Fibroblast of skin of left quadriceps (primary cell): Measurements from ENCODE around the gene TMEM187.
A peak's percentile ranks its signal among the peaks of the same experiment; 100 is the strongest.
"Not testable (repeated sequence)": the region's sequence is repeated elsewhere in the genome, so short reads cannot be mapped to it uniquely, and the experiment has no call there.

ENCODE experiments used
- DNase-seq, 2 experiments: peaks; one replicate each; pipeline ENCODE4 v3.0.0-alpha.2; 2013; ENCODE audit warnings: low read depth in 2 of 2

The TMEM187 gene

DNA sequence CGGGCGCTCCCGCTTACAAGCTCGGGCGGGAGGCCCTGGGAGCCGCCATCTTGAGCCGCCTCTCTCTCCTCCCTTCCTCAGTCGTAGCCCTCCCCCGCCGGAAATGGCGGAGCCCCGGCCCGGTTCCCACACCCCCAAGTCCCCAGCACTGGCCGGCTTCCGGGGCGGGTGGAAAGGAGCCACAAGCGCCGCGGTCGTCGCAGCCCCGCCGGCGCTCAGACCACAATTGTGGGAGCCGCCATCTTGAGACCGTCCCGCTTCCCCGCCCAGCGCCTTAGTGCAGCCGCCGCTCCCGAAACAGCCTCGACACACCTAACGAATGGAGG, 1.5 kb upstream of the TMEM187 start:
- peak; percentile 70 to 73 for DNase-seq

DNA sequence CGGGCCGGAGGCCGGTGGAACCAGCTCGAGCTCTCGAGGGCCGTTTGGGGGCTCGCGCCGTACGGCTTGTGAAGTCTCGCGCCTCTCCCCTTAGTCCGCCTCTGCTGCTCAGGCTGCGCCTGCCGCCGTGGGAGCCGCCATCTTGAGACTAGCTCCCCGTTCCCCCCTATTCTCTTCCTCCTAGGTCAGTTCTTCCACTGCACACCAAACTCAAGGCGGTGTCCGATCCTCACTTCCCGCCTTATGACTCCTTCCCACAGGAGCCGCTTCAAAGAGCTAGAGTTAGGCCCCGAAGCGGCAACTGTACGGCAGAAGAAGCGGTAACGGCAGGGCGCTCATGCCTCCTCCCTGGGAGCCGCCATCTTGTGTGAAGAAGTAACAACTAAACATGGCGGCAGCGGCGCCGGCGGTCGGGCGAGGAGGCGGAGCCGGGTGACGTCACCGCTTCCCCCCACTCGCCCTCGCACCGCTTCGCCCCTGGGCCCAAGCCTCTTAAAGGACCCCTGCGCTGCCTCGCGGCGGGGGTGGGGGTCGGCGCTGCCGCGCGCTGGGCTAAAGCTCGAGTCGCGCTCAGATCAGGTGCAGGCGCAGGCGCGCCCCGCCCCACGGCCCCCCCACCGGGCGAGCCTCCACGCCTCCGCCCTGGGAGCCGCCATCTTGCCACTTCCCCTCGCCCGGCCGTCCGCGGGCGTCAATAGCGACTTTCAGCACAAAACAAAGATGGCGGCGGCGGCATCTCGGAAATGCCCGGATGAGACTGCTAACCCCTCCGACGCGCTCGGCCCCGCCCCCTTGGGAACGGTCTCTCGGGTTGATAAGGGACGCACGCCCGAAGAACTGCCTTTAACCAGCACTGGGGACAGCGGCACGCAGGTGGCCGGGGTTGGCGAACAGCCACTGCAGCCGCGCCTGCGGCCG, 845 bp upstream of the TMEM187 start, which contains the start of gene HCFC1:
HCFC1 (minus strand) TSS at position 369 of the 918 bp plus-strand sequence. CDS start 978 bp downstream, outside the sequence.
- peak; percentile 83 to 85 for DNase-seq

DNA sequence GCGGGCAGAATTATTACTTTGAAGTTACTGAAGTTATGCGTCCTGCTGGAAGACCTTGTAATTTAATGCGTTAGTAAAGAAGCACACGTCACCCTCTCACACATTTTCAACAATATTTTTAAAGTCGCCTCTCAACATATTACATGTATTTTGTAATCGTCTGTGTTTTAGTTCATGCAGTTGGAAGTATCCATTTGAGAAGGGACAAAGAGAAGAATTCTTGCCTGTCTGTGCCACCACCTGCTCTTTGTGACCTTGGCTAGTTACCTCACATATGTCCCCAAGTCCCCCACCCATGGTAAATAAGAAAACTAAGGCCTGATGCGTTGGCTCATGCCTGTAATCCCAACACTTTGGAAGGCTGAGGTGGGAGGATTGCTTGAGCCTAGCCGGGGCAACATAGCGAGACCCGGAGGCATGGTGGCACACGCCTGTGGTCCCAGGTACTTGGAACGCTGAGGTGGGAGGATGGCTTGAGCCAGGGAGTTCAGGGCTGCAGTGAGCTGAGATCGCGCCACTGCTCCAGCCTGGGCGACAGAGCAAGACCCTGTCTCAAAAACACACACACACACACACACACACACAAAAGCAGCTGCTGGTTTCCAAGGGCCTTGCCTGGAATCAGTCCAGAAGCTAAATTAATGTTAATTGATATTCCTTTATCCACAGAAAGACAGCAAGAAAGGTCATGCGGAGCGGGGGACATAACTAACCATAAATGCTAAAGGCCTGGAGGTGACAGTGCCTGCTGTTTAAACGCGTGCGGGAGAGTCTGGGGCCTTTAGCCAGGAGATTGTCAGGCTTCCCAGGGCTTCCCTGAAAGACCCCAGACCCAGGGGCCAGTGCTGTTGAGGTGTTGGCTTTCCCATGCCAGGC, 811 bp downstream of the TMEM187 start:
- no peak for DNase-seq

DNA sequence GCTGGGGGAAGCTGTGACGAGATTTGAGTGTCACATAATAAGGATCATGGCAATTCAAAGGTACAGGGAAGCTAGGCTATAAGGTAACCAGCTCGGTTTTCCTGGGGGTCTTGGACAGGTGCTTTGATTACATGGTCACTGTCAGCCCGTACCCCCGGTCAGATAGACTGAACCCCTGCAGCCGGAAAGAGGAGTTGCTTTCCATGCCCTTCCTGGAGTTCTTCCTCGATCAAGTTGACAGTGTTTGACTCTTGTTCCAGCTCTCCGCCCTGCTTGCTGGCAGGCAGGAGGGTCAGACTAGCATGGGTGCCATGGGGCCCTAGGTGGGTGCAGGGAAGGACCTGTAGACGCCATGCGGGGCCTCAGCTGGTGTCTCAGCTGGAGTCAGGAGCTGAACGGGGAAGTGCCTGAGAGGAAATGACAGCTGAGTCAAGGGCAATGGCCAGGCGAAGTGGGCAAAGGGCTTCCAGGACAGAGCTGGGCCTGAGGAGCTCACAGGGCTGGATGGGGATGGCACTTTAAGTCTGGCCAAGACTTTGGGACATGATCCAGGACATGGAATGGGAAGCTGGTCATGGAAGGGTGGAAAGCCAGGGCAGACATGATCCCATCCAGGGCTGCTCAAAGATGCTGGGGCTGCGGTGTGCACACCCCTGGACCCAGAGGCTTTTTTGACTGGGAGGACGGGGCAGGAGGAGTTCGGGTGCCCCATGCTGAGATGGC, 1.6 kb downstream of the TMEM187 start:
- DNase-seq: no peak

DNA sequence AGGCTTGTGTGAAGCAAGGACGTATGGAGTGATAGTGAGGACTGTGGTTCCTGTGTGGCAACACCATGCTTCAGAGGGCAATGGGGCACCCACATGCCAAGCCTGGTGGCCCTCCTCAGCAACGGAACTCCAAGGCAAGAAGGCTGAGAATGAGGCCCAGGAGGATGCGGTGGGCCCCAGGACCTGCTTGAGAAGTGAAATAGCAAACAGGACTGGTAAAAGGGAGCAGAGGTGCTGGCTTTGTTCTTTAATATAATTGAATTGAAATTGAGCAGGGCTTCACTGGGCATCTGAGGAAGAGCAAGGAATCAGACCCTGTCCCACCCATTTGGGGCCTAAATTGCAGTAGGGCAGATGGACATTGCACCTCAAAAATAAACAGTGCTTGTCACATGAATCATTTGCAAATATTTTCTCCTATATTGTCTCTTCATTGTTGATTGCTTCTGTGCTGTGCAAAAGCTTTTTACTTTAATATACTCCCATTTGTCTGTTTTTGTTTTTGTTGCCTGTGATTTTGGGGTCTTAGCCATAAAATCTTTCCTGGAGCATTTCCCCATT, 2.3 kb downstream of the TMEM187 start:
- no peak for DNase-seq

DNA sequence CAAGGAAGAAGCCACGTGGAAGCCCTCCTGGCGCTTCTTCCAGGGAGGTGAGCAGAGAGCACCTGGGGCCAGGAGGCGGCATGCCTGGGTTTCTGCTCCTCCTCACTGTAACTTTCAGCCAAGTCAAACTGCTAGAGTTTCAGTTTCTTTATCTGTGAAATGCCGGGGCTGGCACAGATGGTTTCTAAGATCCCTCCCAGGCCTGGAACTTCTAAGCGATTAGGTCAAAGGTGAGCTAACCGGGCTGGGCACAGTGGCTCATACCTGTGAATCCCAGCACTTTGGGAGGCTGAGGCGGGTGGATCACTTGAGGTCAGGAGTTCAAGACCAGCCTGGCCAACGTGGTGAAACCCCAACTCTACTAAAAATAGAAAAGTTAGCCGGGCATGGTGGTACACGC, 7.8 kb downstream of the TMEM187 start:
- not testable (repeated sequence) for DNase-seq

DNA sequence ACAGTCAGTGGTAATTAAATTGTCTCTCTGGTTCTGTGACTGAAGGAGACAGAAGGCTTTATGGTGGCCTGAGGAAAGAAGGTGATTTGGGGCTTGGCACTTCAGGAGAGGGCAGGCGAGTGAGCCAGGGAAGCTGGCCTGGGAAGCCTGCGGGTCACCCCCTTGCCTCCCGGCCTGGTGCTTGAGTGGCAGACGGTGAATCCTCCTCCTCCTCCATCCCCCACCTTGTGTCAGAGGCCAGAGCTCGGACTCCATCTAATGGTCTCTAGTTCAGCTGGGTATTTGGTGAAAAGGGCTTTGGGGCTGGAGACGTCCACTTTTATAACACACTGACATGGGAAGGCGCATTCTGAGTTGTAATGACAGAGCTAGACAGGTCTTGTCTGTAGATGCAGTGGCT, 8.7 kb downstream of the TMEM187 start:
- DNase-seq: no peak

DNA sequence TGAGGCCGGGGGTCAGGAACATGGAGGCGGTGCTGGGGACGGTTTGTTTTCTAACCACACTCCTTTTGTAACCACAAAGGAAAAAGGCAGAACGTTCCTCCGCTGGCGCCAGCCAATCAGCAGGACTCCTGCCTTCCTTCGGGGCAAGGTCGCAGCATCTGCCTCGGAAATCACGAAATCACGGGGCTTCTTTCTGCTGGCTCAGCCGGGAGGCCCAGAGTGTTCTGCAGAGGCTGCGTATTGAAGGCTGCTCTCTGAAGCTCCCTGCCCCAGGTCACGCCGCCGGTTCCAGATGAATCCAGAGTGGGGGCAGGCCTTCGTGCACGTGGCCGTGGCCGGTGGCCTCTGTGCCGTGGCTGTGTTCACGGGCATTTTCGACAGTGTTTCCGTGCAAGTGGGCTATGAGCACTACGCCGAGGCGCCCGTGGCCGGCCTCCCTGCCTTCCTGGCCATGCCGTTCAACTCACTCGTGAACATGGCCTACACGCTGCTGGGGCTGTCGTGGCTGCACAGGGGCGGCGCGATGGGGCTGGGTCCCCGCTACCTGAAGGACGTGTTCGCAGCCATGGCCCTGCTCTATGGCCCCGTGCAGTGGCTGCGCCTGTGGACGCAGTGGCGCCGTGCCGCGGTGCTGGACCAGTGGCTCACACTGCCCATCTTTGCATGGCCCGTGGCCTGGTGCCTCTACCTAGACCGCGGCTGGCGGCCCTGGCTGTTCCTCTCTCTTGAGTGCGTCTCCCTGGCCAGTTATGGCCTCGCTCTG, 9.4 kb downstream of the TMEM187 start:
- DNase-seq: no peak

DNA sequence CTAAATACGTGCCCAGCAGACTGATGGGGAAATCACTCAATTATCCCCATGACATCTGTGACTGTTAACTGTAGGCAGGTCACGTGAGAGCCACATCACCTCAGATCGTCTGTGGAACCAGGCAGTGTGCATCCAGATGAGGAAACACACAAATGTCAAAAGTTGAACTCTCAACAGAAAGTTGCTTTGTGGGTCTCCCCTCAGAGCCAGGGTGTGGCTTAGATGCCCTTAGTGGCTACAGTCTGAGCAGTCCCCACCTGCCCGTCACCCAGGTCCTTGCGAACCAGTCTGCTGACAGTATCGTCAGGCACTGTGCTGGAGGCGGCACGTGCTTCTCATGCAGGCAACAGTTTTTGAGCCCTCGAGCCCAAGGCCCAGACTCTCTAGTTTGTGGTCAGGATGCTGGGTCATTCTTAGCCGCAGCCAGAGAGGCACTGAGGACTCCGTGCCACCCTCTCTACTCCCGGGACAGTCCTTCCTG, 10.8 kb downstream of the TMEM187 start:
- DNase-seq: no peak

DNA sequence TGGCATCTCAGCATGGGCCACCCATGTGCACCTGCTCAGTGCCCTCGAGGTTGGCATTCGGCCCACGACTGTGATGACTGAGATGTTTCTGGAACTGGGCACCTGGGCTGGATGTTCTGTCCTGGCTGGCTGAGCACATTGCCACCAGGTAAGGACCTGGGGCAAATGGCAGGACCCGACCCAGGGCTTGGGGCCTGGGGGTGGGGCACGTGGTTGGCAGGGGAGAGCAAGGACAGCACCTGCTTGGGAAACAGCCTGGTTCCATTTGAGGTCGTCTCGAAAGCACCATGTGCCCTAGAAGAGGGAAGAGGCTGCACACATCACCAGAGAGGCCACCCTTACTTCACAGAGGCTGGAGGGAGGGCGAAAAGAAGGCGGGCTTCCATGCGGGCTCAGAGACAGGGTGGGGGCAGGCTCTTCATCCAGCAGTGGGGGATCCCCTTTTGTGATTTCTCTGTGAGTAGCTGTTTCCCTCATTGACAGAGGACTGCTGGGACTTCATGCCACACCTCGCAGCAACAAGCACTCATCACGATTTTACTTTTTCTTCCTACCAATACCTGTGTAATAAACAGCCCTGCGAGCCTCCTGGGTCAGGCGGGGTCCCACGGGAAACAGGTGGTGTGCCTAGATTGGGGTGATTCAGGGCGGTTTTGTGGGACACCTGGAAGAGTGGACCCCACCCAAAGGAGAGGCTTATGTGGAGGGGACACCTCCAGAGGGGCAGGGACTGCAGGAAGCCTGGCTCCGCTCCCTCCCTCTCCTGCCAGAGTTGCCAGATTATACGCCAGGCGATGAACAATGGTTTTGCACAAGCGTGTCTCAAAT, 12.0 kb downstream of the TMEM187 start:
- DNase-seq: no peak

DNA sequence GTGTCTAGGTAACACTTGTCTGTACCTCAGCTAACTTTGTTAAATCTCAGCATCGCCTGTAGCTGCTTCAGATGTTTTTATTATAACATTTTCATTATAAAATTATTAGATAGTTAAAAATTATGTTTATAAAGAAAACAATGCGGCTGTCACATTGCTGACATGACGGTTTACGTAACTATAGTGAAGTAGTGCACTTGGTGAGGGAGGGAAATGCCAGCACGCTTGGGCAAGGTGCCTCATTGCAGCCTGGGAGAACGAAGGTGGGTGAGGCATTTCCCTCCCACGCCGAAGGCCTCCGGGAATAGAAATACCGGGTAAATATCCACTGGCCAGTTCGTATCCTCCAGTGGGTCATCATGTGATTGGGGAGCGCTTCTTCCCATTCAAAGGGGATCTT, 15.9 kb downstream of the TMEM187 start:
- DNase-seq: no peak

DNA sequence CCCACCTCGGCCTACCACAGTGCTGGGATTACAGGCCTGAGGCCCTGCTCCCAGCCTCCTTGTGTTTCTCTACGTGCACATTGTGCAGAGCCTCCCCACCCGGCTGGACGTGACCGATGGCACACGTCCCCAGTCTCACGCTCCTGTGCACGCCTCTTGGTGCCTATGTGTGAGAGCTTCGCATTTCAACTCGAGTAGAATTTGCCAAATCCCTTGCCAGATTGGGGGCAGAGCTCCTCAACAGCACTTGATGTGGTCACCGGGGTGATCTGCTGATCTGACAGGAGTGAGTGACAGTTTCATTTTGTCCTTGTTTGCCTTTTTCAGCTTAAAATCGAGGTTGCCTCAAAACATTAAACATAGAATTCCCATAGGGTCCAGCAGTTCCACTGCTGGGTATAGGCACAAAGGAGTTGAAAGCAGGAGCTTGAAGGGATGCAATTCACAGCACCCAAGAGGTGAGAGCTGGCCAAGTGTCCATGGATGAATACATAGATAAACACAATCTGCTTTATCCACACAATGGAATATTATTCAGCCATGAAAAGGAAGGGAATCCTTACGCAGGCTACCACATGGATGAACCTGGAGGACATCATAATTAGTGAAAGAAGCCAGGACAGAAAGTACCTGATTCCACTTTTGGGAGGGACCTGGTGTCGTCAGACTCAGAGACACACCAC, 17.6 kb downstream of the TMEM187 start:
- no peak for DNase-seq

DNA sequence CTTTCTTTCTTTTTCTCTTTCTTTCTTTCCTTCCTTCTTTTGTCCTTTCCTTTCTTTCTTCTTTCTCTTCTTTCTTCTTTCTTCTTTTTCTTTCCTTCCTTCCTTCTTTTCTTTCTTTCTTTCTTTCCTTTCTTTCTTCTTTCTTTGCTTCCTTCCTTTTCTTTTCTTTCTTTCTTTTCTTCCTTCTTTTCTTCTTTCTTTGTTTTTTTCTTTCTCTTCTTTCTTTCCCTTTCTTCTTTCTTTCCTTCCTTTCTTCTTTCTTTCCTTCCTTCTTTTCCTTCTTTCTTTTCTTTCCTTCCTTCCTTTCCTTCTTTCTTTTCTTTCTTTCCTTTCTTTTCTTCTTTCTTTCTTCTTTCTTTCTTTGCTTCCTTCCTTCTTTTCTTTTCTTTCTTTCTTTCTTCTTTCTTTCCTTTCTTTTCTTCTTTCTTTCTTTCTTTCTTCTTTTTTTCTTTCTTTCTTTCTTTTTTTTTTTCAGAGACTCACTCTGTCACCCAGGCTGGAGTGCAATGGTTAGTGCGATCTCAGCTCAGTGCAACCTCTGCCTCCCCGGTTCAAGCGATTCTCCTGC, 18.5 kb downstream of the TMEM187 start:
- no peak for DNase-seq

DNA sequence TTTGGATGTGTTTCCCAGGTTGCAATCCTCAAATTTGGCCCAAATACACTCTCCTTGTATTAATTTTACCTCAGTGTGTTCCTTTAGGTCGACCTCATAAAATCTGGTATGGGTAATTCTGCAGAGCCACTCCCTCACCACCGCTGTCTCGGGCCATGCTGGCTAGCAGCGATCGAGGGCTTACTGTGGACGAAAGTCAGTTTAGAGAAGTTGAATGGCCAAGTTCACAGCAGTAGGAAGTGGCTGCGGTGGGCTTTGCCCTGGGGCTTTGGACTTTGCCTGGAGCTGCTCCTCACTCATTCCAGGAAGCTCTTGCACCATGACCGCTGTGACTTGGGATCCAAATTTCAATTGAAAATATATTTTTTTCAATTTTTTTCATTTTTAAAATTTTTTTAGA, 19.6 kb downstream of the TMEM187 start:
- no peak for DNase-seq

DNA sequence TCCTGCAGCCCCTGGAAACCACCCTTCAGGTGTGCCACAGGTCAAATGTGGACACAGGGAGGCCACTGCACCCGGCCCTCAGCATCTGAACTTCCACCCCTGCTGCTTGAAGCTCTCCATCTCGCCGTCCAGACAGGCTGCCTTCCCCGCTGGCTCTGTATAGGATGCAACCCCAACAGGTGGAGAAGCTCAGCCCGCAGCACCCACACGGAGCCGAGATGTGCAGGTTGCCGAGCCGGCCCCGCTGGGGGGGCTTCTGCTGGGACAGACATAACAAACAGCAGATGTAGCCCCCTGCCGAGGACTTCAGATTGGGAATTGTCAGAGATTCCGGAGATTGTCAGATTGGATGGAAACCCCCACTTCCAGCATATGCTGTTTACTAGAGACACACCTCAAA, 20.5 kb downstream of the TMEM187 start:
- no peak for DNase-seq

DNA sequence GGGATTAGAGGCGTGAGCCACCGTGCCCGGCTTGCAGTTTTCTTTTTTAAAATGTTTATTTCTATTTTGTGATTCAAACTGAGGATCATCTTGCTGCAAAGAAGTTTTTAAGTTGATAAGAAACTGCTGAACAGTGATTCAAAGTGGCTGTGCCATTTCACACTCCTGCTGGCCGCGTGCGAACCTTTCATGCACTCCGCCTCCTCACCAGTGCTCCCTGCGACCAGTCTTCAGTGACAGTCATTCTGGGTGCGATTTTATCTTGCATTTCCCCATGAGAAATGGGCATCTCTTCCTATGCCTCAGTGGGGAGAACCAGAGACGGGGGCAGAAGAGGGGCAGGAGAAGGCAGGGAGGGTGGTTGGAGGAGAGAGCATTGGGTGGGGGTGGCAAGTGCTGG, 21.4 kb downstream of the TMEM187 start:
- no peak for DNase-seq

DNA sequence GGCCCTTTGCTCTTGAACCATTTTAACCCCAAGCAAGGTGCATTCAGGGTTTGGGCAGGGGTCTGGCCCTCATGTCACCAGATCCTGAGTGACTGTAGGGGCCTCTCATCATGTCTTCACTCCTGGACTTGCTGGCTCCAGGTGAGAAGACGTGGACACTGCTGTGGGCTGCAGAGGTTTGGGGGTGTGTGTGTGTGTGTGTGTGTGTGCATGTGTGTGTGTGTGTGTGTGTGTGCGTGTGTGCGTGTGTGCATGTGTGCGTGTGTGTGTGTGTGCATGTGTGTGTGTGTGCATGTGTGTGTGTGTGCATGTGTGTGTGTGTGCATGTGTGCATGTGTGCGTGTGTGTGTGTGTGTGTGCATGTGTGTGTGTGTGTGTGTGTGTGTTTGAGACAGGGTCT, 21.8 kb downstream of the TMEM187 start:
- not testable (repeated sequence) for DNase-seq

DNA sequence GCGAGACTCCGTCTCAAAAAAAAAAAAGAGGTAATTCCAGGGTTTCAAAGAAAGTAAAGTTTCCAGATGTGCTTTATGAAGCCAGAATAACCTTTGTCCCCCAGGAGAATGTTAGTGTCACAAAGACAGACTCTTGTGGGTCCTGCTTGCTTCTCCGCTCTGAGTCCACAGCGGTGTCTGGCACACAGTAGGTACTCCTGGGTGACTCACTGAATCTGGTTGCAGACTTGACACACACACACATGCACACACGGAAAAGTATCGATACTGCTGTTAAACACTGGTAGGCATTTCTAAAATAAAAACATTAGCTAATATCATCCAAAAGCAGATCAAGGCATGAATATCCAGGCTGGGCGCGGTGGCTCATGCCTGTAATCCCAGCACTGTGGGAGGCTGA, 22.9 kb downstream of the TMEM187 start:
- no peak for DNase-seq
